Mesendoderm (in vitro differentiated cells): ENCODE data around the gene TAF1B.
A peak's percentile ranks its signal among the peaks of the same experiment; 100 is the strongest.

Experiments
- DNase-seq: peaks from one replicate; pipeline ENCODE4 v3.0.0; 2013
- H2AK5ac ChIP-seq: 2 replicates; pipeline ENCODE4 v1.6.1; 2013; ENCODE audit warnings: low read length, inconsistent platforms
- H2BK120ac ChIP-seq: 2 replicates; pipeline ENCODE4 v1.6.1; 2013; ENCODE audit warnings: low read depth, mild to moderate bottlenecking, low read length, moderate library complexity, mixed read lengths
- H2BK15ac ChIP-seq: replicated peaks from 2 replicates; pipeline ENCODE4 v1.6.1; 2013; ENCODE audit warnings: low read depth, mild to moderate bottlenecking, moderate library complexity
- H2BK5ac ChIP-seq: 2 replicates; pipeline ENCODE4 v1.6.1; 2013; ENCODE audit warnings: low read length, inconsistent platforms
- H3K18ac ChIP-seq: 2 replicates; pipeline ENCODE4 v1.6.1; 2013; ENCODE audit warnings: mild to moderate bottlenecking, low read length, mixed read lengths
- H3K23ac ChIP-seq: one replicate; pipeline ENCODE4 v1.6.1; 2013; ENCODE audit warnings: low read length
- H3K27ac ChIP-seq: 2 replicates; pipeline ENCODE4 v1.5.1; 2013; ENCODE audit warnings: low read depth, mild to moderate bottlenecking, inconsistent platforms, low read length, moderate library complexity
- H3K27me3 ChIP-seq: 2 replicates; pipeline ENCODE4 v1.6.1; 2013; ENCODE audit warnings: low read length, control low read depth, mild to moderate bottlenecking, inconsistent platforms; ENCODE audit not compliant: insufficient read depth, poor library complexity
- H3K36me3 ChIP-seq: 2 replicates; pipeline ENCODE4 v1.6.1; 2013; ENCODE audit warnings: low read length, inconsistent platforms; ENCODE audit not compliant: control insufficient read depth, insufficient read depth
- H3K4ac ChIP-seq: one replicate; pipeline ENCODE4 v1.6.1; 2013; ENCODE audit warnings: low read depth, mild to moderate bottlenecking, low read length, moderate library complexity
- H3K4me1 ChIP-seq: 2 replicates; pipeline ENCODE4 v1.6.1; 2013; ENCODE audit warnings: low read depth, low read length, inconsistent platforms; ENCODE audit not compliant: control insufficient read depth
- H3K4me2 ChIP-seq: 2 replicates; pipeline ENCODE4 v1.6.1; 2013; ENCODE audit warnings: low read length
- H3K4me3 ChIP-seq: 2 replicates; pipeline ENCODE4 v1.5.1; 2013; ENCODE audit warnings: mild to moderate bottlenecking, low read length
- H3K56ac ChIP-seq: one replicate; pipeline ENCODE4 v1.6.1; 2013; ENCODE audit warnings: low read length
- H3K79me1 ChIP-seq: 2 replicates; pipeline ENCODE4 v1.6.1; 2013; ENCODE audit warnings: low read length, inconsistent platforms
- H3K79me2 ChIP-seq: 2 replicates; pipeline ENCODE4 v1.6.1; 2013; ENCODE audit warnings: mild to moderate bottlenecking, low read length; ENCODE audit not compliant: control insufficient read depth, insufficient read depth
- H3K9ac ChIP-seq: 2 replicates; pipeline ENCODE4 v1.6.1; 2013; ENCODE audit warnings: low read length, inconsistent platforms
- H4K5ac ChIP-seq: one replicate; pipeline ENCODE4 v1.6.1; 2013; ENCODE audit warnings: low read length
- H4K8ac ChIP-seq: one replicate; pipeline ENCODE4 v1.6.1; 2013; ENCODE audit warnings: low read depth, mild to moderate bottlenecking, control low read depth, low read length, moderate library complexity
- WGBS: extraction: QIAGEN DNeasy Blood & Tissue Kit; methylation state at CpG from one replicate; pipeline ENCODE4 v1.1.7; 2013; ENCODE audit warnings: low lambda C conversion rate, missing lambda C conversion rate; ENCODE audit not compliant: insufficient coverage; ENCODE audit errors: extremely low coverage; 5-methylcytosine and 5-hydroxymethylcytosine counted together

TAF1B gene

DNA sequence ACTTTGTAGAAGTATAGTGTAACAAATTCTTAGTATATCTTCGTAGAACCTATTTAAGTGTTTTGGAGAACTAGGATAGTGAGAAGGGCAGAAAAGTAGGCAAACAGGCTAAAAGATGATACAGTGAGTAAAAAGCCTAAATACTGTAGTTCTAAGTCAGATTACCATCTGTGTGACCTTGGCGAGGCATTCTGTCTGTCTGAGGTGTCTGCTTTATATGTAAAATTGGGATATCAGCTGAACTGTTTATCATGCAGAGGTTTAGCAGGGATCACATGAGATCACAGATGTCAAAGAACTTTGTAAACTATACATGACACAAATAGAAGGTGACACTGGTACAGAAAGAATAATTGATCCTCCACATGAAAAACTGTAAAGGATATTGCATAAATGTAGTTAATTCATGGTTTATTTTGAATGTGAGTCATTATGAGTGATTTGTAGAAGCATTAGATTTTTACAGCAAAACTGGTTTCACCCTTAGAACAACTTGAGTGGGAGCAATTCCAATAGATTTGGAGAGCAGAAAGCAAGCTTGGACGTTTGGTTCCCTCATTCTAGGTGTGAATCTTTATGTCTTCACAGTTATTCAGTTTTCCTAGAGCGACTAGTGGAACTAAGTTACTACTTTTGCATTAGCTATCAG lies 41.9 kb downstream of the TAF1B start:
- H4K8ac ChIP-seq, result no peak overlapping the region
- H3K23ac ChIP-seq, result no peak overlapping the region
- no peak overlapping the region for H2BK120ac ChIP-seq
- no peak overlapping the region for H3K4ac ChIP-seq
- no peak overlapping the region for H2BK5ac ChIP-seq
- H3K9ac ChIP-seq, result no peak overlapping the region
- no peaks in the 10 kb centered on the region for H3K4me1 ChIP-seq
- no peak overlapping the region for H2BK15ac ChIP-seq
- no peaks in the 10 kb centered on the region for H3K79me2 ChIP-seq
- peaks cover 2% of the 10 kb centered on the region for H3K36me3 ChIP-seq
- H2AK5ac ChIP-seq, result no peak overlapping the region
- no peak overlapping the region for H3K18ac ChIP-seq
- no peak for DNase-seq
- H4K5ac ChIP-seq, result no peak overlapping the region
- no peak overlapping the region for H3K56ac ChIP-seq
- H3K27me3 ChIP-seq, result no peaks in the 10 kb centered on the region
- WGBS, result no CpG with 5 or more reads among the region's 4 CpGs
- H3K79me1 ChIP-seq, result peaks cover 2% of the 10 kb centered on the region
- H3K27ac ChIP-seq, result no peak overlapping the region
- H3K4me2 ChIP-seq, result no peak overlapping the region
- no peak overlapping the region for H3K4me3 ChIP-seq

GRCh38 chr2:9887513-9887912 lies 44.2 kb downstream of the TAF1B start:
- Histone ChIP-seq H3K27ac (no peak overlapping the region), H3K23ac (no peak overlapping the region), H3K18ac (no peak overlapping the region), H2AK5ac (no peak overlapping the region), H2BK15ac (no peak overlapping the region), H4K5ac (no peak overlapping the region), H3K9ac (no peak overlapping the region), H4K8ac (no peak overlapping the region), H3K4me2 (no peak overlapping the region), H2BK120ac (no peak overlapping the region), H3K79me1 (no peaks in the 10 kb centered on the region), H3K36me3 (no peaks in the 10 kb centered on the region), H3K79me2 (no peaks in the 10 kb centered on the region), H2BK5ac (no peak overlapping the region), H3K56ac (no peak overlapping the region), H3K4ac (no peak overlapping the region), H3K4me3 (no peak overlapping the region), H3K27me3 (no peaks in the 10 kb centered on the region), H3K4me1 (no peaks in the 10 kb centered on the region)
- DNase-seq, result no peak
- no CpG with 5 or more reads among the region's 1 CpG for WGBS

DNA sequence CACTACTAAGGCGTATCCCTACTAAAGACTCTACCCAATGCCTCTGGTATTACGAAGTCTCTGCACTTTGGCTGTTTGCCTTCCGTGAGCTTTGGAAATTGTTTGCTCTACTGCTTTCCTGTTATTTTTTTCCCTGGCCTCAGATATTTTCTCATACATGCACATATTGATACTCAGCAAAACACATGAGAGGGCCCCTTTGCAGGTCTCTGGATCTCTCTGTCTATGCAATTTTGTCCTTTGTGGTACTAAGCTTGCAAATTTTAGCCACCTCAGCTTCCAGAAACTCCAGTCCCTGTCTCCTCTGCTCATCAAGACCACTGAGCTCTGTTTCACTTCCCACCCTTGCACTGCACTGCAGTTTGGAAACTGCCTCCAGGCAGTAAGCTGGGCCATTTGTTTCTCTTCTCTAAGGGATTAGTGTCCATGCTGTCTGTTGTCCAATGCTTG lies 46.6 kb downstream of the TAF1B start:
- Histone ChIP-seq H3K56ac (no peak overlapping the region), H3K27ac (no peak overlapping the region), H2AK5ac (no peak overlapping the region), H3K4ac (no peak overlapping the region), H3K18ac (no peak overlapping the region), H4K8ac (no peak overlapping the region), H2BK120ac (no peak overlapping the region), H3K4me3 (no peak overlapping the region), H3K27me3 (no peaks in the 10 kb centered on the region), H3K4me2 (no peak overlapping the region), H3K9ac (no peak overlapping the region), H3K23ac (no peak overlapping the region), H3K79me2 (no peaks in the 10 kb centered on the region), H2BK5ac (no peak overlapping the region), H2BK15ac (no peak overlapping the region), H4K5ac (no peak overlapping the region), H3K36me3 (no peaks in the 10 kb centered on the region), H3K79me1 (no peaks in the 10 kb centered on the region), H3K4me1 (no peaks in the 10 kb centered on the region)
- WGBS, result no CpG with 5 or more reads among the region's 3 CpGs
- DNase-seq, result no peak

DNA sequence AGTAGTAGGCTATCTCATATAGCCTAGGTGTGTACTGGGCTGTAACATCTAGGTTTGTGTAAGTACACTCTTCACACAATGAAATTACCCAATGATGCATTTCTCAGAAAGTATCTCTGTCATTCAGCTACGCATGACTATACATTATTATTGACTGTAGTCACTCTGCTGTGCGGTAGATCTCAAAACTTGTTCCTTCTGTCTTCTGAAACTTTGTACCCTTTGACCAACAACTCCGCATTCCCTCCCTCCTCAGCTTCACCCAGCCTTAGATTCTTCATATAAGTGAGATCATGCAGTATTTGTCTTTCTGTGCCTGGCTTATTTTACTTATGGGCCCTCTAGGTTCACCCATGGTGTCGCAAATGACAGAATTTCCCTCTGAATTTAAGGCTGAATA lies 49.0 kb downstream of the TAF1B start:
- no CpG with 5 or more reads among the region's 4 CpGs for WGBS

DNA sequence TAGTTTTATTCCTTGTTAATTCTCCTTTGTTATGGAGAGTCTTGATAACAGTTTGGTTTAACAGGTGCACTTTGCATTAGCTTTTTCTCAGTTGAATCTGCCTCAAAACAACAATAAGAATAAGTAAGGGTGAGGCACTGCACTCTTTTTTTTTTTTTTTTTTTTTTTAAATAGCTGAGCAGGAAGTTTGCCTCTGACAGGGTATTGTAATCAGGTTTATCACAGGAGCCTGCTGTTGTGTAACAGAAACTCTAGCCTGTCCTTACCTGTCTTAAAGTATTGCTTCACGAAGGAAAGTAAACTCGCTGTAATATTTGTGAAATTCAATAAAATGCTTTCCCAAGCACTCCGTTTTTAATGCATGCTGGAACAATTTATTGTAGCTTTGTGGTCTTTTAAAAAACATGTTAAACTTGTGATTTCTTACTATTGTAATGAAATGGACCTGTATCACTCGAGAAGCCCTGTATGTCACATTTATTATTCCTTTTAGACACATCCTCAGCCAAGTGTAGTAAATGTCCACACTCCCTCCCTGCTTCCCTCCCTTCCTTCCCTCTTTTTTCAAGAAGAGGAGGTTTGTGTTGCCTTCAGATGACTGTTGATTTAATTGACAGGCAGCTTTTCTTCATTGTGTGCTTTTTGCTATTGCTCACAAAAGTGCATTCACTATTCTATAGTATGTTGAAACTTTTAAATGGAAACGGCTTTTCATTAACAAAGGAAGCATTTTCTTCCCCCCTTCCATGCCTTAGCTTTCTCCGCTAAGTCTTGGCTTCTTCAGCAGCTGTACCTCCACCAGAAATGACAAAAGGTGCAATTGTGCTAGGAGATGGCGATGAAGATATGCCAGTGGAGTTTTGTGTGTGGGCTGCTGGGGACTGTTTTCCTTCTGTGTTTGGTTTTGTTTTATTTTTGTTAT lies 52.7 kb downstream of the TAF1B start:
- no CpG with 5 or more reads among the region's 7 CpGs for whole genome bisulfite sequencing
- Histone ChIP-seq H3K4me1 (peaks cover 2% of the 10 kb centered on the region), H3K56ac (no peak overlapping the region), H4K8ac (no peak overlapping the region), H3K27ac (no peak overlapping the region), H2BK15ac (no peak overlapping the region), H3K36me3 (no peaks in the 10 kb centered on the region), H3K79me1 (no peaks in the 10 kb centered on the region), H3K23ac (no peak overlapping the region), H2BK5ac (no peak overlapping the region), H3K27me3 (no peaks in the 10 kb centered on the region), H4K5ac (no peak overlapping the region), H3K4ac (no peak overlapping the region), H3K18ac (peak overlapping the region; percentile 68), H3K4me2 (no peak overlapping the region), H3K4me3 (no peak overlapping the region), H2BK120ac (no peak overlapping the region), H3K79me2 (no peaks in the 10 kb centered on the region), H3K9ac (no peak overlapping the region), H2AK5ac (no peak overlapping the region)
- peak; percentile 30 for DNase-seq

More for the DNA sequence above, 49.0 kb downstream of the TAF1B start:
- Histone ChIP-seq H3K36me3 (no peaks in the 10 kb centered on the region), H3K4ac (no peak overlapping the region), H3K4me3 (no peak overlapping the region), H3K79me1 (no peaks in the 10 kb centered on the region), H3K56ac (no peak overlapping the region), H4K8ac (no peak overlapping the region), H2BK120ac (no peak overlapping the region), H2AK5ac (no peak overlapping the region), H3K4me2 (no peak overlapping the region), H2BK5ac (no peak overlapping the region), H3K4me1 (peaks cover 2% of the 10 kb centered on the region), H2BK15ac (no peak overlapping the region), H3K18ac (no peak overlapping the region), H3K27ac (no peak overlapping the region), H3K27me3 (no peaks in the 10 kb centered on the region), H4K5ac (no peak overlapping the region), H3K79me2 (no peaks in the 10 kb centered on the region), H3K9ac (no peak overlapping the region), H3K23ac (no peak overlapping the region)
- no peak for DNase-seq
